GM12878 (cell line): ENCODE measurements around the gene ATP8B1. TPM values are rescaled to one million over a fixed set of nuclear protein-coding genes. Genes with fewer than 3 reads are reported as not detected.

Experiments used
- ATAC-seq: fragments of 200-7000 bp; cut with Tn5 transposase; 3 replicates; pipeline ENCODE4 v1.9.1; 2020; ENCODE audit warnings: mild to moderate bottlenecking, moderate library complexity
- BruUV-seq: library from RNA; stranded (reverse); fragments of 400-500 nt; replicated peaks from 2 replicates; lab custom pipeline; 2021; lab: Mats Ljungman, UMichigan
- CTCF ChIA-PET: fragments of 300-600 bp; sonication (Branson Sonifier 250); formaldehyde crosslinking; extraction: SDS; loops from one replicate; lab custom pipeline; 2021; ENCODE audit warnings: inconsistent platforms; lab: Yijun Ruan, JAX
- POLR2A ChIA-PET: fragments of 350-600 bp; formaldehyde crosslinking; extraction: SDS; loops from one replicate; lab custom pipeline; 2021; ENCODE audit warnings: inconsistent platforms; lab: Charles Lee
- RAD21 ChIA-PET: fragments of 300-600 bp; sonication (Branson Sonifier 250); formaldehyde crosslinking; loops from one replicate; lab custom pipeline; 2023; ENCODE audit warnings: antibody characterized with exemption; ENCODE audit not compliant: unreplicated experiment; lab: Charles Lee
- SMC1A ChIA-PET: fragments of 300-600 bp; sonication (Branson Sonifier 250); formaldehyde crosslinking; loops from one replicate; lab custom pipeline; 2023; ENCODE audit not compliant: unreplicated experiment, uncharacterized antibody; lab: Charles Lee
- DNase-seq: peaks from one replicate; pipeline ENCODE4 v3.0.0-alpha.2; 2011; ENCODE audit warnings: low read depth, low spot score
- FAIRE-seq: peaks from 3 replicates; lab custom pipeline; 2011; peaks lifted over from hg19 to GRCh38; lab: Jason Lieb, UNC
- H2AFZ ChIP-seq: 2 replicates; pipeline ENCODE4 v1.6.0; 2011; ENCODE audit warnings: low read depth, low read length, control low read depth; ENCODE audit not compliant: control insufficient read depth
- H3K27ac ChIP-seq: 2 replicates; pipeline ENCODE4 v1.5.1; 2011; ENCODE audit warnings: control low read depth; ENCODE audit not compliant: control insufficient read depth, insufficient read depth
- H3K27me3 ChIP-seq, 2 experiments: replicated peaks in 1 of 2; 2 replicates each; pipeline versions ENCODE4 v1.6.0 to v1.6.1; 2011; ENCODE audit warnings: low read length in 1 of 2; ENCODE audit not compliant: control insufficient read depth in 2 of 2, insufficient read depth in 2 of 2
- H3K36me3 ChIP-seq, 2 experiments: 2 replicates each; pipeline ENCODE4 v1.5.1; 2011; ENCODE audit warnings: low read length in 1 of 2; ENCODE audit not compliant: control insufficient read depth in 2 of 2, insufficient read depth in 2 of 2
- H3K4me1 ChIP-seq: 2 replicates; pipeline ENCODE4 v1.6.1; 2011; ENCODE audit warnings: mild to moderate bottlenecking, low read length, moderate library complexity, mixed read lengths; ENCODE audit not compliant: control insufficient read depth, insufficient read depth
- H3K4me2 ChIP-seq: 2 replicates; pipeline ENCODE4 v1.6.0; 2011; ENCODE audit warnings: control low read depth; ENCODE audit not compliant: control insufficient read depth, insufficient read depth
- H3K4me3 ChIP-seq: fragments of 200-600 bp; sonication (generic); 2 replicates; pipeline ENCODE4 v1.5.1; 2016
- H3K79me2 ChIP-seq: 2 replicates; pipeline ENCODE4 v1.6.0; 2011; ENCODE audit warnings: low read length; ENCODE audit not compliant: control insufficient read depth, insufficient read depth
- H3K9ac ChIP-seq: 2 replicates; pipeline ENCODE4 v1.8.0; 2011; ENCODE audit warnings: low read length, control low read depth, mixed read lengths; ENCODE audit not compliant: control insufficient read depth, insufficient read depth
- H3K9me3 ChIP-seq: replicated peaks from 3 replicates; pipeline ENCODE4 v1.5.1; 2011; ENCODE audit warnings: mild to moderate bottlenecking, low read length; ENCODE audit not compliant: control insufficient read depth, insufficient read depth
- H4K20me1 ChIP-seq: 2 replicates; pipeline ENCODE4 v1.6.0; 2011; ENCODE audit not compliant: control insufficient read depth, insufficient read depth
- BACH1 ChIP-seq: fragments of 450-650 bp; IDR thresholded peaks from 2 replicates; pipeline ENCODE4 v1.6.1; 2017; ENCODE audit warnings: mild to moderate bottlenecking, borderline replicate concordance
- EGR1 ChIP-seq, 2 experiments: IDR thresholded peaks; 1 replicate in 1 of 2; 2 replicates in 1 of 2; pipeline ENCODE4 v1.6.1; 2011 to 2012; ENCODE audit warnings: low read depth in 2 of 2, low read length in 2 of 2, borderline replicate concordance in 1 of 2, mild to moderate bottlenecking in 1 of 2, moderate library complexity in 1 of 2
- ELK1 ChIP-seq: IDR thresholded peaks from 2 replicates; pipeline ENCODE4 v1.6.1; 2012; ENCODE audit warnings: low read depth, low read length, improper control_type of control experiment
- IKZF1 ChIP-seq: fragments of 450-650 bp; conservative IDR thresholded peaks from 2 replicates; pipeline ENCODE4 v1.6.1; 2017; ENCODE audit warnings: antibody characterized with exemption, mild to moderate bottlenecking
- IKZF2 ChIP-seq, 2 experiments: fragments of 450-650 bp; IDR thresholded peaks; 2 replicates each; pipeline ENCODE4 v1.6.1; 2017; ENCODE audit warnings: mild to moderate bottlenecking in 2 of 2, moderate library complexity in 2 of 2
- PAX5 ChIP-seq: IDR thresholded peaks from 2 replicates; pipeline ENCODE4 v1.6.1; 2011; ENCODE audit warnings: low read depth, low read length, borderline replicate concordance
- POLR2AphosphoS2 ChIP-seq: IDR thresholded peaks from 2 replicates; pipeline ENCODE4 v1.6.1; 2011; ENCODE audit warnings: low read depth, mild to moderate bottlenecking, low read length, improper control_type of control experiment, moderate library complexity
- RAD51 ChIP-seq: fragments of 450-650 bp; IDR thresholded peaks from 2 replicates; pipeline ENCODE4 v1.6.1; 2016; ENCODE audit warnings: moderate library complexity, mild to moderate bottlenecking, inconsistent platforms
- RB1 ChIP-seq: fragments of 450-650 bp; formaldehyde crosslinking; IDR thresholded peaks from 2 replicates; pipeline ENCODE4 v1.6.1; 2017; ENCODE audit warnings: mild to moderate bottlenecking, borderline replicate concordance
- RUNX3 ChIP-seq: IDR thresholded peaks from 2 replicates; pipeline ENCODE4 v1.6.1; 2012; ENCODE audit warnings: low read length, inconsistent platforms
- SIN3A ChIP-seq: IDR thresholded peaks from 2 replicates; pipeline ENCODE4 v1.6.1; 2012; ENCODE audit warnings: low read depth, low read length, improper control_type of control experiment
- SMAD1 ChIP-seq: fragments of 450-650 bp; IDR thresholded peaks from 2 replicates; pipeline ENCODE4 v1.6.1; 2018; ENCODE audit warnings: mild to moderate bottlenecking, low read depth; ENCODE audit not compliant: partially characterized antibody
- SPI1 ChIP-seq: IDR thresholded peaks from 2 replicates; pipeline ENCODE4 v1.6.1; 2011; ENCODE audit warnings: low read depth, mild to moderate bottlenecking, low read length, moderate library complexity, borderline replicate concordance; ENCODE audit not compliant: insufficient read depth
- SREBF1 ChIP-seq: IDR thresholded peaks from 2 replicates; pipeline ENCODE4 v1.6.1; 2012; ENCODE audit warnings: mild to moderate bottlenecking, low read length
- SRF ChIP-seq, 2 experiments: IDR thresholded peaks; 2 replicates each; pipeline ENCODE4 v1.6.1; 2011; ENCODE audit warnings: low read depth in 2 of 2, low read length in 2 of 2, mild to moderate bottlenecking in 1 of 2, moderate library complexity in 1 of 2
- YBX1 ChIP-seq: fragments of 450-650 bp; IDR thresholded peaks from 2 replicates; pipeline ENCODE4 v1.6.1; 2016; ENCODE audit warnings: antibody characterized with exemption
- ZZZ3 ChIP-seq: IDR thresholded peaks from 2 replicates; pipeline ENCODE4 v1.6.1; 2011; ENCODE audit warnings: low read depth; ENCODE audit not compliant: control insufficient read depth, insufficient read length
- WGBS: methylation state at CpG from one replicate; pipeline ENCODE4 v1.1.6; 2016; ENCODE audit warnings: low lambda C conversion rate; ENCODE audit not compliant: insufficient replicate concordance, insufficient coverage; ENCODE audit errors: missing lambda C conversion rate; 5-methylcytosine and 5-hydroxymethylcytosine counted together
- in situ Hi-C: fragments of 300-500 bp; cut with MboI; formaldehyde crosslinking; loops from 9 replicates; pipeline ENCODE4 v1.14.3; 2018; ENCODE audit warnings: mixed read lengths
- intact Hi-C: fragments of 100-400 bp; cut with micrococcal nuclease; formaldehyde crosslinking; loops from one replicate; pipeline ENCODE4 v1.14.2; 2022; ENCODE audit not compliant: unreplicated experiment
- polyA plus RNA-seq, 11 experiments: library from polyadenylated mRNA; depleted of rRNA in 4 of 11; unstranded in 6 of 11; stranded (reverse) in 5 of 11; fragments of >200 nt; fragmentation: Nextera tagmentation in 4 of 11; fragmentation: Illumina TruSeq in 1 of 11; extraction: Ambion mirVana in 4 of 11; extraction: Trizol in 1 of 11; gene quantifications; 1 replicate in 1 of 11; 2 replicates in 10 of 11; pipeline versions ENCODE4 v1.2.1 to v1.2.3, GENCODE V29; 2011 to 2016; ENCODE audit warnings: inconsistent platforms in 2 of 11, missing spikeins in 2 of 11, low read depth in 1 of 11
- total RNA-seq, 4 experiments: library from RNA; depleted of rRNA in 3 of 4; stranded (reverse); fragments of >200 nt in 3 of 4; fragmentation: Illumina TruSeq in 1 of 4; extraction: Trizol in 1 of 4; gene quantifications; 2 replicates each; pipeline versions ENCODE4 v1.2.1 to v1.2.3, GENCODE V29; 2013 to 2021
- TF ChIP-seq, protein P1 (sequence below): IDR thresholded peaks from 2 replicates; pipeline ENCODE4 v1.6.1; 2011; ENCODE audit warnings: borderline replicate concordance, low read depth, mild to moderate bottlenecking, moderate library complexity, low read length; ENCODE audit not compliant: insufficient read depth, poor library complexity, severe bottlenecking

ATP8B1 gene
- total and polyA plus RNA-seq, 10 of the 15 experiments (the other 5 are each of a cell fraction or from before 2014, with no cell fraction given): 0.03 to 0.37 (median 0.11) TPM

- H3K4me1 ChIP-seq: no peaks in the 10 kb centered on the region
- WGBS: 28% methylated on average over 2 of the region's 2 CpGs
- no peaks in the 10 kb centered on the region for H4K20me1 ChIP-seq
- CTCF ChIA-PET: no interaction called here
- SMC1A ChIA-PET: interaction anchor here (1.0 kb wide), 1 partner anchor 49 kb away, joined by 3 read pairs; no protein-coding TSS in a partner anchor
- intact Hi-C loops (no loop called here), in situ Hi-C loops (no loop called here)
- RAD21 ChIA-PET: no interaction called here
- H3K4me2 ChIP-seq: no peak overlapping the region
- no peak for DNase-seq
- POLR2A ChIA-PET: no interaction called here
- TF ChIP-seq, protein P1, sequence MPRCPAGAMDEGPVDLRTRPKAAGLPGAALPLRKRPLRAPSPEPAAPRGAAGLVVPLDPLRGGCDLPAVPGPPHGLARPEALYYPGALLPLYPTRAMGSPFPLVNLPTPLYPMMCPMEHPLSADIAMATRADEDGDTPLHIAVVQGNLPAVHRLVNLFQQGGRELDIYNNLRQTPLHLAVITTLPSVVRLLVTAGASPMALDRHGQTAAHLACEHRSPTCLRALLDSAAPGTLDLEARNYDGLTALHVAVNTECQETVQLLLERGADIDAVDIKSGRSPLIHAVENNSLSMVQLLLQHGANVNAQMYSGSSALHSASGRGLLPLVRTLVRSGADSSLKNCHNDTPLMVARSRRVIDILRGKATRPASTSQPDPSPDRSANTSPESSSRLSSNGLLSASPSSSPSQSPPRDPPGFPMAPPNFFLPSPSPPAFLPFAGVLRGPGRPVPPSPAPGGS: no peak
- TF ChIP-seq SPI1: peak; percentile 56; the same call in 1 of the 2 replicates
- no peaks in the 10 kb centered on the region for H3K36me3 ChIP-seq
- no peaks in the 10 kb centered on the region for H3K27me3 ChIP-seq
- no peaks in the 10 kb centered on the region for H3K79me2 ChIP-seq
- no peak overlapping the region for H3K27ac ChIP-seq
- H2AFZ ChIP-seq: no peak overlapping the region
- no TSS peak for BruUV-seq
- no peak for FAIRE-seq
- H3K9me3 ChIP-seq: peaks cover 9% of the 10 kb centered on the region
- no peak for ATAC-seq
- H3K9ac ChIP-seq: no peak overlapping the region
- H3K4me3 ChIP-seq: no peak overlapping the region
Observed at GRCh38 chr18:57655740-57656139, 147.4 kb downstream of the ATP8B1 start.

DNA sequence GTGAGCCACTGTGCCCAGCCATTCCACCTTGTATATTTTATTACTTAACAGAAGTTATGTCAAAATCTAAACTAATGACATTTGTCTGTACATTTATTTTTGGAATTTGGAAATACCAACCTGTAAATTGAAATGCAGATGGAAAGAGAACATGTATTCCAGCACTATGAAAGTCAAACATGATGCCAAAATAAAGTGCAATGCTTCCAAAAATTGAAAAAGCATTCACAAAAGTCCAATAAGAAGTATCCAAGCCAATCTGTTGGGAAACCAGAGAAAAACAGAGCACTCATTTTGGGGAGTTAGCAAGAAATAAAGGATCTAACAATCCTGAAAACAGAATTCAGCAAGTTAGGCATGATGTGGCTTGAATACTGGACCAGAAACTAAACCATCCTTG, 151.2 kb downstream of the ATP8B1 start:
- Histone ChIP-seq H3K9me3 (peaks cover 9% of the 10 kb centered on the region), H3K4me2 (no peak overlapping the region), H4K20me1 (no peaks in the 10 kb centered on the region), H3K27me3 (no peaks in the 10 kb centered on the region), H3K9ac (no peak overlapping the region), H2AFZ (no peak overlapping the region), H3K4me1 (peaks cover 5% of the 10 kb centered on the region), H3K36me3 (no peaks in the 10 kb centered on the region), H3K79me2 (no peaks in the 10 kb centered on the region), H3K4me3 (no peak overlapping the region), H3K27ac (no peak overlapping the region)
- in situ Hi-C loops (no loop called here), intact Hi-C loops (loop anchor here (2.0 kb wide), 1 partner anchor 21 kb away; no protein-coding TSS in a partner anchor)
- CTCF ChIA-PET: no interaction called here
- POLR2A ChIA-PET: no interaction called here
- ATAC-seq: no peak
- SMC1A ChIA-PET: no interaction called here
- no TSS peak for BruUV-seq
- RAD21 ChIA-PET: no interaction called here
- FAIRE-seq: no peak
- DNase-seq: no peak
- TF ChIP-seq EGR1 (IDR thresholded peaks at IDR 0.05; ENCODE audit: borderline replicate concordance in 1 of 2, low read depth in 2 of 2, low read length in 2 of 2) (no peak), SRF (IDR thresholded peaks at IDR 0.05; ENCODE audit: low read depth in 2 of 2, low read length in 2 of 2) (no peak), PAX5 (no peak), POLR2AphosphoS2 (no peak), SIN3A (no peak), RAD51 (no peak), RB1 (no peak), IKZF1 (no peak), IKZF2 (IDR thresholded peaks at IDR 0.05) (no peak), ELK1 (no peak), SREBF1 (no peak), SMAD1 (no peak), RUNX3 (no peak), BACH1 (no peak), ZZZ3 (no peak), YBX1 (no peak)
